GM21515 (cell line): Measurements from ENCODE around the gene CCDC68.
A peak's percentile ranks its signal among the peaks of the same experiment; 100 is the strongest.
"Not testable (repeated sequence)": the region's sequence is repeated elsewhere in the genome, so short reads cannot be mapped to it uniquely, and the experiment has no call there.

ENCODE experiments used
- ATAC-seq: cut with Tn5 transposase; IDR thresholded peaks from one replicate; pipeline ENCODE4 v1.9.1; 2021; ENCODE audit not compliant: unreplicated experiment

CCDC68 gene

GRCh38 chr18:54958704-54959625, at the start of gene CCDC68:
Gene CCDC68, minus strand, starts transcription at chr18:54959461. Its CDS starts 16,670 bp downstream, at chr18:54942791.
- ATAC-seq = no peak

GRCh38 chr18:55007602-55008001, 48.3 kb upstream of the CCDC68 start:
- no peak for ATAC-seq

- no peak for ATAC-seq
These were observed 44.4 kb upstream of the CCDC68 start for GRCh38 chr18:55003695-55004094.

- no peak for ATAC-seq
These were observed 43.0 kb upstream of the CCDC68 start for GRCh38 chr18:55002261-55002660.

GRCh38 chr18:55001394-55002024, 42.2 kb upstream of the CCDC68 start:
- no peak for ATAC-seq

- no peak for ATAC-seq
These were observed 41.3 kb upstream of the CCDC68 start for GRCh38 chr18:55000529-55000928.

GRCh38 chr18:54999016-54999415, 39.8 kb upstream of the CCDC68 start:
- no peak for ATAC-seq

- ATAC-seq = no peak
These were observed 36.3 kb upstream of the CCDC68 start for GRCh38 chr18:54995421-54996143.

GRCh38 chr18:54991981-54992380, 32.7 kb upstream of the CCDC68 start:
- ATAC-seq = no peak

- ATAC-seq = no peak
These were observed 25.6 kb upstream of the CCDC68 start for GRCh38 chr18:54984908-54985307.

GRCh38 chr18:54983791-54984190, 24.5 kb upstream of the CCDC68 start:
- no peak for ATAC-seq

GRCh38 chr18:54983041-54983686, 23.9 kb upstream of the CCDC68 start:
- peak; percentile 88 for ATAC-seq

GRCh38 chr18:54981076-54981475, 21.8 kb upstream of the CCDC68 start:
- no peak for ATAC-seq

- no peak for ATAC-seq
These were observed 16.3 kb upstream of the CCDC68 start for GRCh38 chr18:54975598-54975997.

GRCh38 chr18:54973046-54973445, 13.8 kb upstream of the CCDC68 start:
- ATAC-seq = no peak

GRCh38 chr18:54968807-54969206, 9.5 kb upstream of the CCDC68 start:
- no peak for ATAC-seq

GRCh38 chr18:54968237-54968636, 9.0 kb upstream of the CCDC68 start:
- not testable (repeated sequence) for ATAC-seq

GRCh38 chr18:54967786-54968185, 8.5 kb upstream of the CCDC68 start:
- no peak for ATAC-seq

- no peak for ATAC-seq
These were observed 5.5 kb upstream of the CCDC68 start for GRCh38 chr18:54964741-54965140.

GRCh38 chr18:54962919-54963645, 3.8 kb upstream of the CCDC68 start:
- no peak for ATAC-seq
